GM13976 (cell line): ENCODE data around the gene TJAP1.

Source experiments
- DNase-seq: peaks from one replicate; pipeline ENCODE4 v3.0.0; 2012; ENCODE audit warnings: low spot score
- in situ Hi-C: fragments of 300-500 bp; cut with MboI; formaldehyde crosslinking; loops from one replicate; pipeline ENCODE4 v1.12.0; 2022; ENCODE audit warnings: low sequenced_read_pairs, mixed read lengths, inconsistent platforms; ENCODE audit not compliant: unreplicated experiment
- TF ChIP-seq, protein P1 (sequence below): IDR thresholded peaks from 2 replicates; pipeline ENCODE4 v1.5.1; 2012; ENCODE audit warnings: borderline replicate concordance, mild to moderate bottlenecking; ENCODE audit not compliant: insufficient read depth; ENCODE audit errors: extremely low read depth, missing control alignments, control extremely low read depth

Gene TJAP1

GRCh38 chr6:43434943-43435342 lies 42.4 kb upstream of the TJAP1 start:
- TF ChIP-seq, protein P1, sequence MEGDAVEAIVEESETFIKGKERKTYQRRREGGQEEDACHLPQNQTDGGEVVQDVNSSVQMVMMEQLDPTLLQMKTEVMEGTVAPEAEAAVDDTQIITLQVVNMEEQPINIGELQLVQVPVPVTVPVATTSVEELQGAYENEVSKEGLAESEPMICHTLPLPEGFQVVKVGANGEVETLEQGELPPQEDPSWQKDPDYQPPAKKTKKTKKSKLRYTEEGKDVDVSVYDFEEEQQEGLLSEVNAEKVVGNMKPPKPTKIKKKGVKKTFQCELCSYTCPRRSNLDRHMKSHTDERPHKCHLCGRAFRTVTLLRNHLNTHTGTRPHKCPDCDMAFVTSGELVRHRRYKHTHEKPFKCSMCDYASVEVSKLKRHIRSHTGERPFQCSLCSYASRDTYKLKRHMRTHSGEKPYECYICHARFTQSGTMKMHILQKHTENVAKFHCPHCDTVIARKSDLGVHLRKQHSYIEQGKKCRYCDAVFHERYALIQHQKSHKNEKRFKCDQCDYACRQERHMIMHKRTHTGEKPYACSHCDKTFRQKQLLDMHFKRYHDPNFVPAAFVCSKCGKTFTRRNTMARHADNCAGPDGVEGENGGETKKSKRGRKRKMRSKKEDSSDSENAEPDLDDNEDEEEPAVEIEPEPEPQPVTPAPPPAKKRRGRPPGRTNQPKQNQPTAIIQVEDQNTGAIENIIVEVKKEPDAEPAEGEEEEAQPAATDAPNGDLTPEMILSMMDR = no peak
- no peak for DNase-seq

GRCh38 chr6:43435682-43436437 lies 41.5 kb upstream of the TJAP1 start:
- no peak for DNase-seq
- TF ChIP-seq, protein P1 = no peak
- in situ Hi-C loops = no loop called here

More at GRCh38 chr6:43434943-43435342, 42.4 kb upstream of the TJAP1 start:
- in situ Hi-C loops = no loop called here

- in situ Hi-C loops = no loop called here
- TF ChIP-seq, protein P1 = no peak
These were observed 40.6 kb upstream of the TJAP1 start for GRCh38 chr6:43436577-43437282.

GRCh38 chr6:43437700-43438099 lies 39.7 kb upstream of the TJAP1 start:
- TF ChIP-seq, protein P1 = no peak
- in situ Hi-C loops = no loop called here
- DNase-seq = no peak

More at GRCh38 chr6:43436577-43437282, 40.6 kb upstream of the TJAP1 start:
- DNase-seq = no peak

DNA sequence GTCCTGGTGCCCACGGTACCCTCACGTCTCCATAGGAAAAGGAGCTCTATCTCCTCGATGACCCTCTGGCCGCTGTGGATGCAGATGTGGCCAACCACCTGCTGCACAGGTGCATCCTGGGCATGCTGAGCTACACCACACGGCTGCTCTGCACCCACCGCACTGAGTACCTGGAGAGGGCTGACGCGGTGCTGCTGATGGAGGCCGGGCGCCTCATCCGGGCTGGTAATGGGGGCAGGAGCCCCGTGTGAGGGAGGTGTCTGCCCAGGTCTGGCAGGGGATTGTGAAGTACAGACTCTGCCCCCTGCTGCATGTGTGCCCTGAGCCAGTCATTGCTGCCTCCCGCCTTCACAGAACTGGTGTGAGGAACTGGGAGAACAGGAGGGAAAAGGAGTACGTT lies 34.4 kb upstream of the TJAP1 start:
- TF ChIP-seq, protein P1 = no peak
- in situ Hi-C loops = no loop called here

DNA sequence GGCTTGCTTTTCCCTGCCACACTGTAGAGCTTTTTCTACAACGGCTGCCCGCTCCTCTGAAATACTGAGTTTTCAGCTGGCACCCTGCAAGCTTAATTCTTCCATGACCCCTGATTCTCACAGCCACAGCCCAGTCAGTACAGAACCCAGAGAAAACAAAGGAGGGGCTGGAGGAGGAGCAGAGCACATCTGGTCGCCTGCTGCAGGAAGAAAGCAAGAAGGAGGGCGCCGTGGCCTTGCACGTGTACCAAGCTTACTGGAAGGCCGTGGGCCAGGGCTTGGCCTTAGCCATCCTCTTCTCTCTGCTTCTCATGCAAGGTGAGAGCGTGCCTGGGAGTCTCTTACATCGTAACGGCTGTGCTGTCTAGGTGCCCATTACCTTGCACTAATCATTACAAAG lies 33.3 kb upstream of the TJAP1 start:
- TF ChIP-seq, protein P1 = no peak
- in situ Hi-C loops = no loop called here
- no peak for DNase-seq

More for the DNA sequence above, 34.4 kb upstream of the TJAP1 start:
- no peak for DNase-seq
